IPS-18a (cell line): Measurements from ENCODE around the gene CRYBA1.
"Not testable (repeated sequence)": the region's sequence is repeated elsewhere in the genome, so short reads cannot be mapped to it uniquely, and the experiment has no call there.

Experiments used
- H3K27ac ChIP-seq: one replicate; pipeline ENCODE4 v1.5.1; 2013; ENCODE audit warnings: low read length
- H3K27me3 ChIP-seq: one replicate; pipeline ENCODE4 v1.6.1; 2013; ENCODE audit warnings: mild to moderate bottlenecking, low read length; ENCODE audit not compliant: control insufficient read depth, insufficient read depth
- H3K36me3 ChIP-seq: one replicate; pipeline ENCODE4 v1.6.1; 2013; ENCODE audit warnings: low read depth, low read length; ENCODE audit not compliant: control insufficient read depth
- H3K4me1 ChIP-seq: one replicate; pipeline ENCODE4 v1.6.1; 2013; ENCODE audit warnings: low read depth, low read length; ENCODE audit not compliant: control insufficient read depth
- H3K4me3 ChIP-seq: one replicate; pipeline ENCODE4 v1.5.1; 2013; ENCODE audit warnings: low read length
- H3K9ac ChIP-seq: one replicate; pipeline ENCODE4 v1.6.1; 2013; ENCODE audit warnings: mild to moderate bottlenecking, low read length, moderate library complexity
- H3K9me3 ChIP-seq: one replicate; pipeline ENCODE4 v1.6.1; 2013; ENCODE audit warnings: low read depth, low read length; ENCODE audit not compliant: control insufficient read depth

The CRYBA1 gene

DNA sequence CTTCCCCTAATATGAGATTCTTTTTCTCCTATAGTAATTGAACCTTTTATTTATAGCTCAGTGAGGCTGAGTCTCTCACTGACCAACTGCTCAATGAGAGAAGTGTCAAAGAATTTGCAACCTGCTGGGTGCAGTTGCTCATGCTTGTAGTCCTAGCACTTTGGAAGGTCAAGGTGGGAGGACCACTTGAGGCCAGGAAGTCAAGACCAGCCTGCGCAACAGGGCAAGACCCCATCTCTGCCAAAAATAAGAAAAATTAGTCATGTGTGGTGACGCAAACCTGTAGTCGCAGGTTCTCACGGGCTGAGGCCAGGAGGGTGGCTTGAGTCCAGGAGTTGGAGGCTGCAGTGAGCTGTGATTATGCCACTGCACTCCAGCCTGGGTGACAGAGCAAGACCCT lies 30.9 kb upstream of the CRYBA1 start:
- no peaks in the 10 kb centered on the region for H3K9me3 ChIP-seq
- H3K4me1 ChIP-seq, result no peaks in the 10 kb centered on the region
- no peak overlapping the region for H3K27ac ChIP-seq

GRCh38 chr17:29216181-29216580 lies 30.5 kb upstream of the CRYBA1 start:
- Histone ChIP-seq H3K4me1 (no peaks in the 10 kb centered on the region), H3K36me3 (no peaks in the 10 kb centered on the region), H3K4me3 (no peak overlapping the region), H3K9me3 (no peaks in the 10 kb centered on the region), H3K9ac (no peak overlapping the region), H3K27ac (no peak overlapping the region), H3K27me3 (no peaks in the 10 kb centered on the region)

More for the DNA sequence above, 30.9 kb upstream of the CRYBA1 start:
- H3K9ac ChIP-seq, result no peak overlapping the region
- no peaks in the 10 kb centered on the region for H3K27me3 ChIP-seq
- H3K4me3 ChIP-seq, result no peak overlapping the region
- no peaks in the 10 kb centered on the region for H3K36me3 ChIP-seq

DNA sequence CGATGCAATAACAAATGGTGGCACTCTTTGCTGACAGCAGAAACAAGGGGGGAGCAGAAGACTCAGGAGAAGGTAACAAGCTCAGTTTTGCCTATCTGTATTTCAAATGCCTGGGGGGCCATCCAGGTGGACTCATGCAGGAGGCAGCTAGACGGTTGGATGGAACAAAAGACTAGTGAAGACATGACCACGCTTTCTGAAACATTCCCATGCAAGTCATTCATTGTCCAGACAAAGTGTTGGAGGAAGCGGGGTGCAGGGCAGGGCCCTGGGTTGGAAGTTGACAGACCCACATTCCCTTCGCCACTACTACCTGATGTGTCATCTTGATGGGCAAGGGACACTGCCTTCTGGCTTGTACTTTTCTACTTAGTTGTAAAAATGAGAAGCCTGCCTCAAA lies 29.8 kb upstream of the CRYBA1 start:
- Histone ChIP-seq H3K9ac (no peak overlapping the region), H3K4me1 (no peaks in the 10 kb centered on the region), H3K27ac (no peak overlapping the region), H3K27me3 (no peaks in the 10 kb centered on the region), H3K36me3 (no peaks in the 10 kb centered on the region), H3K9me3 (no peaks in the 10 kb centered on the region), H3K4me3 (no peak overlapping the region)

DNA sequence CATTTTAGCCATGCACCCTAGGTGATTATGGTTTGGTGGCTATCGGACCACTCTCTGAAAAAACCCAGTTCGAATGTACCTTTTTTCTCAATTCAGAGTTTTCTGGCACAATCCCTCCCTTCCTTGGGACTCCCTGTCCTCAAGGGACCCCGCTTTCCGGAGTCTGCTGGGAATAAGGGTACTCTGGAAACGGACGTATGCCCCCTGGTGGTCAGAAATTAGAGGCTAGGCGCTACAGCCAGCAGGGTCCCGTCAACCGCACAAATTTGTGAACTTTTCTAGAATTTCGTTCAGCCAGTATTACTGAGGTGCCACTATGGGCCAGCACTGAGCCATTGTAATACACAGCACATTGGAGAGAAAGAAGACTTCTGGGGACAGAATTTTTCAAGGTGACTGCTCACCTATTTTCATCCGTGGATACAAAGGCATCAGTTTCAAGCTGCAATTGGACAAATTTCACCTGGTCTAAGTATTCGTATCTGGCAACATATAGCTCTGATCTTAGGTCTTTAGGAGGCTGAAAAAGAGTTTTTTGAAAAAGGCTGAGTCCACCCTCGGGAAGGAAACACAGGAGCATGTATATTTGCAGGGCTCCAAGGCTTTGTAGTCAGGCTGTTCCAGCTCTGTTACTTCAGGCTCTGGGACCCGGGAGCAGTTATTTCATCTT lies 27.1 kb upstream of the CRYBA1 start:
- Histone ChIP-seq H3K36me3 (no peaks in the 10 kb centered on the region), H3K4me3 (no peak overlapping the region), H3K27me3 (no peaks in the 10 kb centered on the region), H3K4me1 (no peaks in the 10 kb centered on the region), H3K9ac (no peak overlapping the region), H3K9me3 (no peaks in the 10 kb centered on the region), H3K27ac (no peak overlapping the region)

DNA sequence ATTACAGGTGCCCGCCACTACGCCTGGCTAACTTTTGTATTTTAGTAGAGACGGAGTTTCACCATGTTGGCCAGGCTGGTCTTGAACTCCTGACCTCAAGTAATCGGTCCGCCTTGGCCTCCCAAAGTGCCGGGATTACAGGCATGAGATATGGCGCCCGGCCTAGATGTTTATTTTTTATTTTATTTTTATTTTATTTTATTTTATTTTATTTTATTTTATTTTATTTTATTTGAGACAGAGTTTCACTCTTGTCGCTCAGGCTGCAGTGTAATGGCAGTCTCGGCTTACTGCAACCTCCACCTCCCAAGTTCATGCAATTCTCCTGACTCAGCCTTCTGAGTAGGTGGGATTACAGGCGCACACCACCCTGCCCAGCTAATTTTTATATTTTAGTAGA lies 25.3 kb upstream of the CRYBA1 start:
- H3K4me3 ChIP-seq, H3K9ac ChIP-seq, H3K27me3 ChIP-seq, H3K4me1 ChIP-seq, H3K36me3 ChIP-seq, H3K9me3 ChIP-seq, H3K27ac ChIP-seq: not testable (repeated sequence)

GRCh38 chr17:29225396-29225795 lies 21.3 kb upstream of the CRYBA1 start:
- H3K36me3 ChIP-seq, result no peaks in the 10 kb centered on the region
- no peak overlapping the region for H3K4me3 ChIP-seq
- no peaks in the 10 kb centered on the region for H3K27me3 ChIP-seq
- H3K9me3 ChIP-seq, result no peaks in the 10 kb centered on the region
- H3K9ac ChIP-seq, result no peak overlapping the region
- H3K4me1 ChIP-seq, result no peaks in the 10 kb centered on the region
- H3K27ac ChIP-seq, result no peak overlapping the region

- Histone ChIP-seq H3K27me3 (no peaks in the 10 kb centered on the region), H3K4me3 (no peak overlapping the region), H3K9ac (no peak overlapping the region), H3K27ac (no peak overlapping the region), H3K36me3 (no peaks in the 10 kb centered on the region), H3K4me1 (no peaks in the 10 kb centered on the region), H3K9me3 (no peaks in the 10 kb centered on the region)
Observed at GRCh38 chr17:29233301-29233700, 13.4 kb upstream of the CRYBA1 start.

DNA sequence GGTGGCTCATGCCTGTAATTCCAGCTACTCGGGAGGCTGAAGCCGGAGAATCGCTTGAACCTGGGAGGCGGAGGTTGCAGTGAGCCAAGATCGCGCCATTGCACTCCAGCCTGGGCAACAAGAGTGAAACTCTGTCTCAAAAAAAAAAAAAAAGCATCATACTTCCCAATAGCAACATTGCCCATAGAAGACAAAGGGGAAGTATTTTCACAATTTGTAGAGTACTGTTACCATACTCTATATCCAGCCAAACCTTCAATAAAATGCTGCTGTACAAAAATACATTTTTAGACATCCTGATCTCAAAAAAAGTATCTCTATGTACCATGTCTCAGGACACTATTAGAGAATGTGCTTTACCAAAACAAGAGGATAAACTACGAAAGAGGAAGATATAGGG lies 11.7 kb upstream of the CRYBA1 start:
- not testable (repeated sequence) for H3K9ac ChIP-seq, H3K9me3 ChIP-seq, H3K4me1 ChIP-seq, H3K36me3 ChIP-seq, H3K27ac ChIP-seq, H3K4me3 ChIP-seq, H3K27me3 ChIP-seq

GRCh38 chr17:29235904-29236303 lies 10.8 kb upstream of the CRYBA1 start:
- no peak overlapping the region for H3K4me3 ChIP-seq
- H3K36me3 ChIP-seq, result no peaks in the 10 kb centered on the region
- peaks cover 8% of the 10 kb centered on the region for H3K4me1 ChIP-seq
- H3K27me3 ChIP-seq, result no peaks in the 10 kb centered on the region
- no peak overlapping the region for H3K9ac ChIP-seq
- H3K27ac ChIP-seq, result no peak overlapping the region
- no peaks in the 10 kb centered on the region for H3K9me3 ChIP-seq

DNA sequence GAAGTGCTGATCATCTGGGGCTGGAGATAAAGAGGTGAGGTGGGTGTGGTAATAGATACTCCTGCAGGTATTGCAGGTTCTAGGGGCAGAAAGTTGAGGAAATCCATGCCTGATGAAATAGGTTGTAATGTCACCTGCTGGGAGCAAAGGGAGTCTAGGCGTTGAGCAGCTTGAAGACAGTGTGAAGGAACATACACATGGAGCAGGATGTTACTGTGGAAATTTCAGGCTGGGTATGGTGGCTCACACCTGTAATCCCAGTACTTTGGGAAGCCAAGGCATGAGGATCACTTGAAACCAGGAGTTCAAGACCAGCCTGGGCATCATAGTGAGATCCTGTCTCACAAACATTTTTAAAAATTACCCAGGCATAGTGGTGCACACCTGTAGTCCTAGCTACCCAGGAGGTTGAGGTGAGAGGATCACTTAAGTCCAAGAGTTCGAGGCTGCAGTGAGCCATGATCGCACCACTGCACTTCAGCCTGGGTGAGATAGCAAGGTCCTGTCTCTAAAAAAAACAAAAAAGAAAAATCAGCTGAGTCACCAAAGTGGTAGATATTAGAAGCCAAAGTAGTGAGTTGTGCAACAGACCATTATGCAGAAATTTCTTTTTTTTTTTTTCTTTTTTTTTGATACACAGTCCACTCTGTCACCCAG lies 9.1 kb upstream of the CRYBA1 start:
- Histone ChIP-seq H3K4me3 (no peak overlapping the region), H3K4me1 (peaks cover 19% of the 10 kb centered on the region), H3K27me3 (no peaks in the 10 kb centered on the region), H3K9me3 (no peaks in the 10 kb centered on the region), H3K36me3 (no peaks in the 10 kb centered on the region), H3K27ac (no peak overlapping the region), H3K9ac (no peak overlapping the region)

DNA sequence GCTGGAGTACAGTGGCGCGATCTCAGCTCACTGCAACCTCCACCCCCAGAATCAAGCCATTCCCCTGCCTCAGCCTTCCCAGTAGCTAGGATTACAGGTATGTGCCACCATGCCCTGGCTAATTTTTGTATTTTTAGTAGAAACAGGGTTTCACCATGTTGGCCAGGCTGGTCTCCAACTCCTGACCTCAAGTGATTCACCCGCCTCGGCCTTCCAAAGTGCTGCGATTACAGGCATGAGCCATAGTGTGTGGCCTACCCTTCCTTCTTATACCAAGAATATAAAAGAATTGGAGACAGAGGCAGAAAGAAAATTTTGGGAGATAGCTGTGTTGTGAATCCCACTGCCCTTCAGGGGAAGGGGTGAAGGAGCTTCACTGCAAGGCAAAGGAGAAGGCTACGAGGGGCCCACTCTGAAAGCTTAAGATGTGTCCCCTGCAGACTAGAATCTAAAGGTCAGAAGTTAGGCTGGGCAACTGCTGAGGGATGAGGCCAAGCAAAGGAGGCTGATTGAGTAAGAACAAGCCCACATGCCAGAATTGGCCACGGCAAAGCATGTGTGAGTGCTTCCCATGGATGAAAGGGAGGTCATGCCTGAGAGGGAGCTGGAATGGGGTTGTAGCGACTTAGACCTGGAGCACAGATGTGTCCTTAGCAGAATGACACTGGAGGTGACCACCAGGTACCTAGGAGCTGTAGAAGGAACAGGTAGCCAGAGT lies 8.4 kb upstream of the CRYBA1 start:
- H3K4me3 ChIP-seq, result no peak overlapping the region
- H3K4me1 ChIP-seq, result peaks cover 19% of the 10 kb centered on the region
- H3K27me3 ChIP-seq, result no peaks in the 10 kb centered on the region
- H3K9me3 ChIP-seq, result no peaks in the 10 kb centered on the region
- H3K27ac ChIP-seq, result no peak overlapping the region
- no peaks in the 10 kb centered on the region for H3K36me3 ChIP-seq
- no peak overlapping the region for H3K9ac ChIP-seq

GRCh38 chr17:29240477-29240876 lies 6.2 kb upstream of the CRYBA1 start:
- Histone ChIP-seq H3K9me3 (no peaks in the 10 kb centered on the region), H3K4me3 (peak overlapping the region; percentile 1), H3K36me3 (no peaks in the 10 kb centered on the region), H3K4me1 (peaks cover 19% of the 10 kb centered on the region), H3K27ac (peak overlapping the region; percentile 36), H3K9ac (peak overlapping the region; percentile 0), H3K27me3 (no peaks in the 10 kb centered on the region)
